Panc1 (cell line): Measurements from ENCODE around the gene ATP9A. TPM values are rescaled to one million over a fixed set of nuclear protein-coding genes. Genes with fewer than 3 reads are reported as not detected.
A peak's percentile ranks its signal among the peaks of the same experiment; 100 is the strongest.
"Not testable (repeated sequence)": the region's sequence is repeated elsewhere in the genome, so short reads cannot be mapped to it uniquely, and the experiment has no call there.

ENCODE experiments used
- ATAC-seq: fragments of 200-7000 bp; cut with Tn5 transposase; 2 replicates; pipeline ENCODE4 v1.9.1; 2020; ENCODE audit warnings: mild to moderate bottlenecking, moderate library complexity
- BruUV-seq: library from RNA; stranded (reverse); fragments of 400-500 nt; replicated peaks from 2 replicates; lab custom pipeline; 2021; lab: Mats Ljungman, UMichigan
- CTCF ChIA-PET: fragments of 300-600 bp; sonication (Branson Sonifier 250); formaldehyde crosslinking; loops from one replicate; lab custom pipeline; 2022; ENCODE audit warnings: antibody characterized with exemption; lab: Charles Lee
- POLR2A ChIA-PET: fragments of 300-600 bp; sonication (Branson Sonifier 250); formaldehyde crosslinking; loops from one replicate; lab custom pipeline; 2022; ENCODE audit warnings: antibody characterized with exemption; lab: Charles Lee
- DNase-seq: peaks from one replicate; pipeline ENCODE4 v3.0.0-alpha.2; 2010; ENCODE audit warnings: low read depth, low spot score
- H3K27ac ChIP-seq: 2 replicates; pipeline ENCODE4 v1.5.1; 2011; ENCODE audit warnings: mild to moderate bottlenecking, low read length, inconsistent platforms
- H3K27me3 ChIP-seq: fragments of 200-500 bp; sonication (Bioruptor generic); 2 replicates; pipeline ENCODE4 v1.6.0; 2014; ENCODE audit warnings: low read length, inconsistent platforms; ENCODE audit not compliant: control insufficient read depth, insufficient read depth
- H3K36me3 ChIP-seq: fragments of 200-500 bp; sonication (Bioruptor generic); 2 replicates; pipeline ENCODE4 v1.5.1; 2014; ENCODE audit warnings: inconsistent platforms, mild to moderate bottlenecking, low read length, moderate library complexity; ENCODE audit not compliant: control insufficient read depth, insufficient read depth
- H3K4me1 ChIP-seq: 2 replicates; pipeline ENCODE4 v1.5.1; 2011; ENCODE audit warnings: inconsistent platforms, mild to moderate bottlenecking, low read length, moderate library complexity; ENCODE audit not compliant: control insufficient read depth, insufficient read depth
- H3K4me3 ChIP-seq, 2 experiments: 2 replicates each; pipeline ENCODE4 v1.5.1; 2011 to 2012; ENCODE audit warnings: low read depth in 2 of 2, low read length in 2 of 2, mild to moderate bottlenecking in 2 of 2, inconsistent platforms in 1 of 2, moderate library complexity in 1 of 2
- H3K9me3 ChIP-seq: fragments of 200-500 bp; sonication (Bioruptor generic); 2 replicates; pipeline ENCODE4 v1.5.1; 2014; ENCODE audit warnings: low read depth, mild to moderate bottlenecking, inconsistent platforms, low read length, moderate library complexity; ENCODE audit not compliant: control insufficient read depth, insufficient read depth
- CTCF ChIP-seq: fragments of 450-650 bp; IDR thresholded peaks from 2 replicates; pipeline ENCODE4 v1.5.1; 2017; ENCODE audit warnings: mild to moderate bottlenecking
- POLR2AphosphoS5 ChIP-seq: IDR thresholded peaks from 2 replicates; pipeline ENCODE4 v1.6.1; 2012; ENCODE audit warnings: mild to moderate bottlenecking, low read depth, low read length, moderate library complexity
- REST ChIP-seq, 2 experiments: IDR thresholded peaks; 2 replicates each; pipeline ENCODE4 v1.6.1; 2011 to 2012; ENCODE audit warnings: low read depth in 2 of 2, control low read depth in 1 of 2, low read length in 1 of 2, mild to moderate bottlenecking in 1 of 2, moderate library complexity in 1 of 2; ENCODE audit not compliant: insufficient read depth in 1 of 2
- SIN3A ChIP-seq: IDR thresholded peaks from 2 replicates; pipeline ENCODE4 v1.6.1; 2012; ENCODE audit warnings: low read depth, mild to moderate bottlenecking, low read length, moderate library complexity, borderline replicate concordance; ENCODE audit not compliant: insufficient read depth
- TCF7L2 ChIP-seq: IDR thresholded peaks from 2 replicates; pipeline ENCODE4 v1.6.1; 2011; ENCODE audit warnings: mild to moderate bottlenecking, low read depth, low read length, inconsistent platforms
- in situ Hi-C: cut with HindIII; loops from 2 replicates; pipeline ENCODE4 v1.10.0; 2016; ENCODE audit warnings: low sequenced_read_pairs, low pct_unique_long_range_greater_than_20kb
- intact Hi-C: fragments of 100-400 bp; cut with micrococcal nuclease; formaldehyde crosslinking; loops from one replicate; pipeline ENCODE4 v1.10.0; 2022; ENCODE audit not compliant: unreplicated experiment
- total RNA-seq: library from RNA; stranded (reverse); gene quantifications from one replicate; pipeline ENCODE4 v1.2.1, GENCODE V29; 2021; ENCODE audit not compliant: unreplicated experiment

ATP9A gene
- total RNA-seq, 1 experiment from 2014 or later = 8.7 TPM

GRCh38 chr20:51727872-51728271 lies 40.3 kb downstream of the ATP9A start:
- Histone ChIP-seq H3K27ac (no peak overlapping the region), H3K9me3 (no peaks in the 10 kb centered on the region), H3K4me1 (0 out of 2 replicates have a peak, but pooled peaks cover 5% of the 10 kb centered on the region), H3K4me3 (no peak overlapping the region), H3K27me3 (no peaks in the 10 kb centered on the region), H3K36me3 (no peaks in the 10 kb centered on the region)
- TF ChIP-seq CTCF (no peak), REST (IDR thresholded peaks at IDR 0.05; ENCODE audit: insufficient read depth in 1 of 2, low read depth in 2 of 2, low read length in 1 of 2) (no peak), POLR2AphosphoS5 (no peak), SIN3A (no peak), TCF7L2 (no peak)
- intact Hi-C loops = no loop called here
- POLR2A ChIA-PET = interaction anchor here (0.6 to 0.7 kb wide), 2 partner anchors 124 to 505 kb away, joined by 3 to 4 read pairs; no protein-coding TSS in a partner anchor
- CTCF ChIA-PET = no interaction called here
- BruUV-seq = no TSS peak
- DNase-seq (no peak), ATAC-seq (no peak)
- in situ Hi-C loops = no loop called here

DNA sequence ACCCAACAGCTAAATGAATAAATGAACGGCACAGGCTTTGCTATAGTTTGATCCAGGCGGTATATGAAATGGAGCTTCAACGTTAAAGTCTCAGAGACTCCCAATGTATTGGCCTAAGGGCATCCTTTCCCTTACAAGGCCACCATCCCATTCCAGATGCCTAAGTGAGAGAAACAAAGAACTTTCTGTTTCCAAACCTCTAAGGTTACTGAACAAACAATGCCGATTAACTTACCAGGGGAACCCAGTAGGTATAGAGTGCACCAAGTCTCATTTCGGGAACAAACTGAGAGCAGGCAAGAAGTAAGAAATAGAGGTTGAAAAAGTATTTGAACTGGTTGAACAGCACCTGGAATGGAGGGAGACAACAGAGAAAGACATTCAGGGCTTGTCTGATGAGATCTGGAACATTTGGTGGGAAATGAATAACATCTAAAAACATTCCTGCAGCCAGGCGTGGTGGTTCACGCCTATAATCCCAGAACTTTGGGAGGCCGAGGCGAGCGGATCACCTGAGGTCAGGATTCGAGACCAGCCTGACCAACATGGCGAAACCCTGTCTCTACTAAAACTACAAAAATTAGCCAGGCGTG lies 42.5 kb downstream of the ATP9A start:
- DNase-seq (no peak), ATAC-seq (peak; percentile 86)
- ChIA-PET CTCF (no interaction called here), POLR2A (no interaction called here)
- Histone ChIP-seq H3K36me3 (no peaks in the 10 kb centered on the region), H3K9me3 (no peaks in the 10 kb centered on the region), H3K27me3 (no peaks in the 10 kb centered on the region), H3K27ac (peak overlapping the region; percentile 58), H3K4me3 (no peak overlapping the region), H3K4me1 (0 out of 2 replicates have a peak, but pooled peaks cover 5% of the 10 kb centered on the region)
- intact Hi-C loops = no loop called here
- in situ Hi-C loops = no loop called here
- no TSS peak for BruUV-seq
- TF ChIP-seq POLR2AphosphoS5 (no peak), REST (IDR thresholded peaks at IDR 0.05; ENCODE audit: insufficient read depth in 1 of 2, low read depth in 2 of 2, low read length in 1 of 2) (no peak), SIN3A (no peak), CTCF (no peak), TCF7L2 (no peak)

DNA sequence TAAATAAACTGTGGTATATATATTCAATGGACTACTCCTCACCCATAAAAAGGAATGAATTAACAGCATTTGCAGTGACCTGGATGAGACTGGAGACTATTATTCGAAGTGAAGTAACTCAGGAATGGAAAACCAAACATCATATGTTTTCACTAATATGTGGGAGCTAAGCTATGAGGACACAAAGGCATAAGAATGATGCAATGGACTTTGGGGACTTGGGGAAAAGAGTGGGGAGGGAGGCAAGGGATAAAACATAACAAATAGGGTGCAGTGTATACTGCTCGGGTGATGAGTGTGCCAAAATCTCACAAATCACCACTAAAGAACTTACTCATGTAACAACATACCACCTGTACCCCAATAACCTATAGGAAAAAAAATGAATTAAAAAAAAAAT lies 45.2 kb downstream of the ATP9A start:
- in situ Hi-C loops, H3K4me3 ChIP-seq, H3K4me1 ChIP-seq, H3K27ac ChIP-seq, H3K27me3 ChIP-seq, BruUV-seq, intact Hi-C loops, DNase-seq, CTCF ChIA-PET, H3K9me3 ChIP-seq, H3K36me3 ChIP-seq, ATAC-seq: not testable (repeated sequence)
- POLR2A ChIA-PET = interaction anchor here (0.7 kb wide), 1 partner anchor 9 kb away, joined by 4 read pairs; no protein-coding TSS in a partner anchor
